Measurements from ENCODE around the gene PERCC1.
A peak's percentile ranks its signal among the peaks of the same experiment; 100 is the strongest.

Gene PERCC1

GRCh38 chr16:1430759-1431496, at the start of gene PERCC1:
Gene PERCC1 (plus strand): TSS chr16:1431078. CDS start chr16:1432594, 1,516 bp downstream.
- no peak for DNase-seq

GRCh38 chr16:1381612-1382406, 49.1 kb upstream of the PERCC1 start:
- DNase-seq = no peak

GRCh38 chr16:1383556-1383955, 47.3 kb upstream of the PERCC1 start:
- no peak for DNase-seq

- DNase-seq = no peak
Observed at GRCh38 chr16:1385232-1385631, 45.6 kb upstream of the PERCC1 start.

- DNase-seq = no peak
Observed at GRCh38 chr16:1387331-1387730, 43.5 kb upstream of the PERCC1 start.

- no peak for DNase-seq
Observed at GRCh38 chr16:1389762-1390161, 41.1 kb upstream of the PERCC1 start.

GRCh38 chr16:1390239-1390779, 40.6 kb upstream of the PERCC1 start:
- no peak for DNase-seq

GRCh38 chr16:1392826-1393225, 38.1 kb upstream of the PERCC1 start:
- DNase-seq = no peak

- DNase-seq = no peak
Observed at GRCh38 chr16:1393613-1394176, 37.2 kb upstream of the PERCC1 start.

- DNase-seq = no peak
Observed at GRCh38 chr16:1394367-1394951, 36.4 kb upstream of the PERCC1 start.

GRCh38 chr16:1395444-1396031, 35.3 kb upstream of the PERCC1 start:
- DNase-seq = no peak

GRCh38 chr16:1397779-1398178, 33.1 kb upstream of the PERCC1 start:
- no peak for DNase-seq

GRCh38 chr16:1398351-1398750, 32.5 kb upstream of the PERCC1 start:
- DNase-seq = no peak

- no peak for DNase-seq
Observed at GRCh38 chr16:1398826-1399581, 31.9 kb upstream of the PERCC1 start.

- DNase-seq = no peak
Observed at GRCh38 chr16:1401061-1401757, 29.7 kb upstream of the PERCC1 start.

- DNase-seq = no peak
Observed at GRCh38 chr16:1401758-1402154, 29.1 kb upstream of the PERCC1 start.

- DNase-seq = no peak
Observed at GRCh38 chr16:1403036-1403435, 27.8 kb upstream of the PERCC1 start.

GRCh38 chr16:1403733-1404132, 27.1 kb upstream of the PERCC1 start:
- no peak for DNase-seq

- no peak for DNase-seq
Observed at GRCh38 chr16:1407753-1408152, 23.1 kb upstream of the PERCC1 start.

- peak; percentile 99 for DNase-seq
Observed at GRCh38 chr16:1408171-1408837, 22.6 kb upstream of the PERCC1 start.

- DNase-seq = no peak
Observed at GRCh38 chr16:1412847-1413246, 18.0 kb upstream of the PERCC1 start.
